Hematopoietic multipotent progenitor cell treated with erythropoietin and hydrocortisone succinate and interleukin-3 and kit ligand, for 6 days (in vitro differentiated cells): Measurements from ENCODE around the gene PBX1.
"Not testable (repeated sequence)": the region's sequence is repeated elsewhere in the genome, so short reads cannot be mapped to it uniquely, and the experiment has no call there.

Experiments
- DNase-seq: peaks from one replicate; pipeline ENCODE4 v3.0.0-alpha.2; 2015

PBX1 gene

DNA sequence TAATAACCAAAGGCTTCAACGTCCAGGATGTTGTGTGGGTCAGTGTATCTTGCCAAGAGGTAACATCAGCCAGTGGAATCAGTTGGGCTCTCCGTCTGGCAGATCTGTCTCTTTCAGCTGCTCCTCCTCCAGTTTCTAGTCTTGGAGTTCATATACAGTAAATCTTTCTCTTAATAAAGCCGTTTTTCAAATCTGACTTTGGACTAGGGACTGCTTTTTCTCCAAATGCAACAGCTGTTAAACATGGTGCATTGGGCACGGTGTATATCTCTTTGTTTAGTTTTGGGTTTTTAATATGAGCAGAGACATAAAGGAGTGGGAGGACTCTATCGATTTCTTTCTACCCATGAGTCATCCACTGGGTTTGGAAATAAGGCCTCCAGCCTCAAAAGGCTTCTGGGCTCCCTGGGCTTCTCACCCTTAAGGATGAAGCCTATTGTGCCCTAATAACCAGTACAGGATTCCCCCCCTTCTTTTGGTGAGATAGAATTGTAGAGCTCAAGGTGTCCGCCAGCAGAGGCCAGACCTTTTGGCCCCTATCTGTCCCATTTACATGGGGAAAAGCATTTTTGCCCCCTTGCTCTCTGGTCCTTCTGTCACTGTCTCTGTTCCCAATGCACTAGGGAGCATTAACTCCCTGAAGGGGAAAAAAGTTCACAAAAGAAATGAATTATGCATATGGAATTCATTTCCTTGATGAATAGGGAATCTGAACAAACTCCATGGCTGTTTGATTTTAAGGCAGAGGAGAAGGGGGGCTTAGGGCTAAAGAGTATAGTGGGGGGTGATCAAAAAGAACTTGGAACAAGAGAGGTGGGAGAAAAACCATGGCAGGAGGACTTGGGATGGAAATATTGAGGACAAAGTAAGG, 86.0 kb downstream of the PBX1 start:
- no peak for DNase-seq

DNA sequence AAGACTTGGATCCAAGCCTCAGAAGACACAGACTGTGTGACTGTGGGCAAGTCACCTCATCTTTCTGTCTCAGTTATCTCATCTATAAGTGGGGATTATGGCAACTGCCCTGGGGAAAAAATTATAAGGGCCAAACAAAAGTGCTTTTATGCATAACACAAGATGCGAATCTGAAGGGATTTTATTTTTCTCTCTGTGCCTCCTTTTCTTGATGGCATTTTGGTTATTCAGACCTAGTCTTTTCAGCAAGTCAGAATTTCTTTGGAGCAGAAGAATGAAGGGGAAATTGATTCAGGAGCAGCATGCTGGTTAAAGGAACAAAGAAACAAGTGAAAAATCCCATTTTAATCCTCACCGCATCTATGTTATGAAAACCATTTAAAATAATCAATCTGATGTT, 86.9 kb downstream of the PBX1 start:
- DNase-seq: no peak

DNA sequence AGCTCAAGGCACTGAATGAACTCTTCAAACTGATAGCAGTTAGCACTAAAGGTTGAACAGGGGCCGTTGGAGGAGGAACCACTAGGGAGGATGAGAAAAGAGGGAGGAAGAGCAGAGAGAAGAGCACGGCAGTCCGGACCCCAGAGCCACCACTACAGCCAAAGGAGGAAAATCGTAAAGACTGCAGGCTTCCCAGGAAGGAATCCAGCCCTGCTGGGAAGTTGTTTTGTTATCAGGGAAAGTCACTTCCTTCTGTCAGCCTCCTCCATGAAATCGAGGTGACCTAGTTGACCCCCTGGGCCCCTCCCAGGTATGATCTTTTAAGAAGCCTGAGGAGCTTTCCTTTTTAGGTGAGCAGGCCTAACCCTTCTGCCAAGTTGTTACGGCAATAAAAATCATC, 88.2 kb downstream of the PBX1 start:
- DNase-seq: no peak

DNA sequence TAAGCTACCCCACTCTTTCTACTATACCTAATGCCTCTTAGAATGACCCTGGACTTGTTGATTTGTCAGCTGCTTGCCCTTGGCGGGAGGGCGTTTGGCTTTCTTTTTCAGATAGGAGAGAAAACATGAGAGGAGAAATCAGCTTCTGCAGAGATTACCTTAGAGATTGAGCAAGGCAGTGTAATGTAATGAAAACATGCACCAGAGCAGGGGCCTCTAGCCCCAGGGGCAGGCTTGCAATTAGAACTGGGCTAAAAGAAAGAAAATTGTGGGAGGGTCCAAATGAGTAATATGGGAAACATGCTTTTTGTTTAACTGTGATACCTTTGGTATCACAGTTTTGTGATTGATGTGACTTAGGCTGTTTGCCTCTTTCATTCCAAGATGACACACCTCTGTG, 89.7 kb downstream of the PBX1 start:
- DNase-seq: no peak

DNA sequence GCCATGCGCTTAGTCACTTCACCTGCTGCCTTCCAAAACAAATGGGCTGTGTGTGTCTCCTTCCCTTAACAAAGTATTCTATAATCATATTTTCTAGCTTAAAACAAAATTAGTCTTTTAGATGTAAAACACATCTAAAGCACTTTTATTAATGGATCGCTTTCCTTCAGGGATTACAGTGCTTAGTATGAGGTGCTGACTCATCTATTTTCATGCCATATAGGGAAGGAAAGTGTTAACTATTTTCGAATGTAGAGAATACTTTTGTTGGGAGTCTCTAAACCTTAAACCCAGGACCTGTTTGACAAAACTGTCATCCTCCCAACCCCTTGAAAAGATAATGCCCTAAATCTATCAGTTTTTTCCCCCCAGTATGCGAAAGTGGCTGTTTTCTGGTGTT, 90.2 kb downstream of the PBX1 start:
- DNase-seq: no peak

DNA sequence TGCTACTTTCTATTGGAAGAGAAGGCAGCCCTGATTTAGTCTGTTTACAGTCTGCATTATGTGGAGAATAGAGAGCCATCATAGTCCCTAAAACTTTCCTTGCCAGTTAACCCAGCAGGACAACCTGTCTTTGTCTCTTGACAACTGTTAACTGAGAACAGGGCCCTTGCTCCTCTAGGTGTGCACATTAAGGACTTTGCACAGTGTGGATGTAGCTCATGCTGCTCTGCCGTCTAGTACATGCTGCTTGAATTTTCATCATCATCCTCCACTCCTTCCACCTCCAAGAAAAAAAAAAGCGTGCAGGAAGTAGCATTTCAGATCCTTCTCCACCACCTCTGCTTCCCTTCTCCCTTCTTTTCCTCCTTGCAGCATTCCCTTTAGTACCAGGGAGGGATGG, 91.5 kb downstream of the PBX1 start:
- no peak for DNase-seq

DNA sequence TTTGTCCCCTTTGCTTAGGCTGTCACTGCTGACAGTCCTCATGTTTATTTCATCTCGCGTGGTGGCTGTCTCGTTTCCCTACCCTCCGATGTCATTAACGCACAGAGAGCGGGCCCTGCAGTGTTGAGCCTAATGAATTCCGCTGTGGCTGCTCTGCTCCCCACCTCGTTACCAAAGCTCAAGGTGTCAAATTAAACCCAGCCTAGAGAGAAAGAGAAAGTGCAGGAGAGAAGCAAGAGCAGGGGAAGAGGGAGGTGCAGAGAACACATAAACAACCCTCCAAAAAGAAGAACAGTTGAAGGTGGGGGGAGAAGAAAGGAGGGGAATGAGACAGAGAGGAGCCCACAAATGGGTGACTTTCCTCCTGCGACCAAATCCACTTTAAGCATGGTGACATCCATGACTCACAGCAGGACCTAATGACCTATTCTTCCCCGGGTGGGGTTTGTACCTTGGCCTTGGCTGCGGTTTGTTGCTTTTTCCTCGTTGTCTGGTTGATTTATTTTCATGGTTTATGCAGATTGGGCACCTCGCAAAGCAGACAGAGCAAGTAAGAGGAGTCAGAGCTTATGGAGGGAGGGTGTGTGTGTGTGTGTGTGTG, 92.5 kb downstream of the PBX1 start:
- DNase-seq: peak; percentile 26

DNA sequence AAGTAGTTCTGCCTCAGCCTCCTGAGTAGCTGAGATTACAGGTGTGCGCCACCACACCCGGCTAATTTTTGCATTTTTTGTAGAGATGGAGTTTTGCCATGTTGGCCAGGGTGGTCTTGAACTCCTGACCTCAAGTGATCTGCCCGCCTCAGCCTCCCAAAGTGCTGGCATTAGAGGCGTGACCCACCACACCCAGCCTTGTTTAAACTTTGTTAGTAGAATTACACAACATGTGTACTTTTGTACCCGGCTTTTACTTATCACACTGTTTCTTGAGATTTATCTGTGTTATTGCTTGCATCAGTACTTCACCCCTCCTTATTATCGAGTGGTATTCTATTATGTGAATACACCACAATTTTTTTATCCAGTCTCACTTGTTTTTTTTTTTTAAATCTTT, 94.0 kb downstream of the PBX1 start:
- DNase-seq: not testable (repeated sequence)

DNA sequence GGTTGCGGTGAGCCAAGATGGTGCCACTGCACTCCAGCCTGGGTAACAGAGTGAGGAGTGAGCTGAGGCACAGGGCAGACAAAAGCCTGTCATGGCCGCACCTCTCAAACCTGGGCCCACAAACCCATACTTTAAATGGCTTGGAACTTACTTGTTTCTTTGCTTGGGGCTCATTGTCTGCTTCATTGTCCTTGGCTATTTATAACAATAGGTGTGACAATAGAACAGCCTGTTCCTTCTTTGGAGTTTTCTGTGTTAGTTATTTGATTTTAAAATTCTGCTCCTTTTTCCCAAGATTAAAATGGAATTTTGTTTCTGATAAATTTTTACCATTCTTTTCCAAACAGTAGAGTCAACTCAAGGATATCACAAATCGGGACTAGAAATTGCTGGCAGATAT, 94.7 kb downstream of the PBX1 start:
- no peak for DNase-seq

DNA sequence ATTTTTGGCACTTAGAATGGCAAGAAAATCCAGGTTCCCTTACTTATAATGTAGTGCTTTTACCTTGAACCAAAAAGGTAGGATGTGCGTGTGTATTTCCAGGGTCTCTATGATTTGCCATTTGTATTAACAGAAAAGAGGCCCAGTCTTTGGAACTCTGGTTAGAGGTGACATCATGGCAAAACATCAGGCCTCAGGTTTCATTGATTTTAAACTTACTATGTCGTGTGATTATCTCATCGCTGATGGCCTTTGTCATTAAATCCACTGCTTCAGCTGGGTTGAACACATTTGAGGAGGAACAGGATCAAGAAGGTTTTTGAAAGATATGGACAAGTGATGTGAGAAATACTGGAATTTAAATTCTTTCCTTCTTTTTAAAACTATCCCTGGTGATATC, 95.2 kb downstream of the PBX1 start:
- no peak for DNase-seq

DNA sequence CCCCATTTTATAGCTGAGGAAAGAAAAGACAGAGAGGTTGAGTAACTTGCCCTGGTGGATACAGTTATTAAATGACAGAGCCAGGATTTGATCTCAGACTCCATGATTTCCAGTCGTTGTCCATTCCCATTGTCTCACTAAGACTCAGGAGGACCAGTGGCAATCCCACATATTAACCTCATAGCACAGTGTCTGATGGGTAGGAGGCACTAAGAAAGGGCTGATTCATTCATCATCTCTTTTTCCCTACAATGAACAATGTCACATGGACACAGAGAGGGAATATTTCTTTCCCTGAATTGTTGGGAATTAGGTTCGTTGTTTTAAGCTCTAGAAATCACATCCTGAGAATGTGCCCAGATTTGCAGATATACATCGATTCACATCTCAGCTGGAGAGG, 99.9 kb downstream of the PBX1 start:
- no peak for DNase-seq

DNA sequence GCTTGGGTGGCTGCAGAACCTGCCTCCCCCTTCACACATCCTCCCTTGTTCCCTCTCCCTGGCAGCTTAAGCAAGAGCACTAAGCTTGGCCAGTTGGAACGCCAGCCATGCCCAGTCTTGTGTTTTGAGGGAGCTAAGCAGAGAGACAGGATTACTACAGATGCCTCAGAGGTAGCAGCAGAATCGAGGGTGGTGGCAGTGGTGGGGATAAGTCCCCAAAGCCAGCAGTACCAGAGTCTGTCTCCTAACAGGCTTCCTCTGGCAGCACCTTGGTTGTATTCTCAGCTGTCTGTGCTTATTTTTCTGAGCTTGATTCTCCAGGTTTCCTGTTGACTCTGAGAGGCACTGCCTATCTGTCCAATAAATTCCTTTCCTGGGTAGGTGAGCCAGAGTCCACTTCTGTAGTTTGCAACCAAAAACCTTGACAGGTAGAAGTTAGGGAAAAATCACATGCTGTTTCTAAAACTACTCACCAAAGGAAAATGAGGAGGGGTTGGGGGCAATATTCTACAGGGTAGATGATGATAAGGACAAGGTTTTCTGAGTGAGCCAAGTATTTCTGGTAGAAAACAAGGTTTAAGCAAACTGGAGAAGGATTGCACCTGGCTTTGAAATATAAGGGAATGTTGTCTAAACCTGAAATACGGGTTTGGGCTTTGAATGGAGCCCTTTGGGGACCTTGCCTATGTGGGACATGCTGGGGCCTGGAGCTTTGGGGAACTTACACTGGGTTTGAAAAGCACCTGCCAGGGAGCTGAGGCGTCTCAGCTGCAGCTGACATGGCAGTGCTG, 100.8 kb downstream of the PBX1 start:
- DNase-seq: no peak

DNA sequence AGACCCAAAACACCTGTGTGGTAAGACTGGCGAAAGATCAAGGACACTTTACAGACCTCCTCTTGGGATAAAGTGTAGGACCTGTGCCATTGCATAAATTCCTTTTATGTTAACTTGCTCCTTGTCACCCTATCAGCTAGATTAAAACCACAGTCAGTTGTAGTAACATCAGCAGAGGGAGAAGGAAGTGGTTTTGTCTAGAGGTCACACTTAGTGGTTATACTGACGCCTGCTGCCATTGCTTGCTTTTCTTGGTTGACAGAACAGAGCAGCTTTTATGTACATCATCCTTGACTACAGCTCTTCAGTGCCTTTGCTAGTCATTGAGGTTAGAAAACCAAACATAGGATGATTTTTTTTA, 101.4 kb downstream of the PBX1 start:
- peak; percentile 81 for DNase-seq

DNA sequence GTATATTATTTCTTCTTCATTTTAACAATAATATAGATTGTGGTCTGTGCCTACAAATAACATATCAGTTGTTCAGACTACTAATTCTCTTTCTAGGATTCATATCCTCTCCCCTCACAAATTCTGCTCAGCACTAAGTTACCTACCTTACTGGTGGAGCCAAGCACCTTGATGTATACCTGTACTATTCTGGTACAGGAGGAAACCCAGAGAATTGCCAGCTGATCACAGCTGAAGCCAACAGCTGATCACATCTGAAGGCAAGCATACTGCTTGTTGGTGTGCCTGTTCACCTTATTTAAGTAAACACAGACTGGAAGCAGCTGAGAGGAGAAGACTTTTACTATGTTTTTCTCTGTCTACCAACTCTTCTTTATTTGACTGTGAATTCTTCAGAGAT, 101.8 kb downstream of the PBX1 start:
- no peak for DNase-seq

DNA sequence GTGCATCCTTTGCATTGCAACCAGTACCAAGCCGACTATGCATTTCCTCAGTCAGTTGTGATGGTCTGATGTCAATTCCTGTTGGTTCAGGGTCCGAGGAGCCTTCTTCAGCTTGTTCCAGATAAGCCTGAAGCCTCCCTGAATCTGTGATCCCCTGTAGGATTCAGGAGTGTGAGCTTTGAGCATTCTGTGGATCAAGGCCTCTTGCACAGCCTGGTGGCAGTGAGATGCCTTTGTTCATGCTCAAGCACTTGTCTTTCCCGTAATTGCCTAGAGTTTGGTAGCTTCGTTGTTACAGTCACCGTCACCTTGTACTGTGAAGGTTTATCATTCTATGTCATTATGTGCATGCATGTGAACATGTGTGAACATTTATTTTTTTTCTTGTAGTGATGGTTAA, 103.5 kb downstream of the PBX1 start:
- no peak for DNase-seq

DNA sequence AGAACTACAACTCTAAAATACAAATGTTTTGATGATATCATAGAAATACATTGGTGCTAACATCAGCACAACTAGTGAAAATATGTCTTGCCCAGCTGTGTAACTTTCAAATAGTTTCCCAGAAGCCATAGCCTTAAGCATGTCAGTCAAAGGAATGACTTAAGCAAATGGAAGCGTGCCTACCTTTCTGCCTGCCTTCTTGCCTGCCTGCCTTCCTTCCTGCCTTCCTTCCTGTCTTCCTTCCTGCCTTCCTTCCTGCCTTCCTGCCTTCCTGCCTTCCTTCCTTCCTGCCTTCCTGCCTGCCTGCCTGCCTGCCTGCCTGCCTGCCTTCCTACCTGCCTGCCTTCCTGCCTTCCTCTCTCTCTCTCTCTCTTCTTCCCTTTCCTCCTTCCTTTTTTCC, 104.0 kb downstream of the PBX1 start:
- no peak for DNase-seq

DNA sequence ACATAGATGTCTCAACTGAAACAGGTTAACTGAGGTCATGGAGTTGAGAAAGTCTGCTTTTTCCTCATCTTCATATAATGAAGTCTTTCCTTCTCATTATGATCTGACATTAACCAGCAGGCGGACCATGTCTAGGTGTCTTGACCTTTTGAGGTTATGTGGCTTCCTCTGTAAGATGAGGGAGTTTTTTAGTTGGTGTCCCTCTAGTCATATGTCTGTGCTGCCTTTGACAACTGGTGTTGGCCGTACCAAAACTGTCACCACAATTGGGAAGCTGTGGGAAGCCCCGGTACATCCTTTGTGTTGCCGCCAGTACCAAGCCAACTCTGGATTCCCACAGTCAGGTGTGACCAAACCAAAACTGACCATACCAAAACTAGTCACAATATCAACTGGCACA, 105.1 kb downstream of the PBX1 start:
- no peak for DNase-seq

DNA sequence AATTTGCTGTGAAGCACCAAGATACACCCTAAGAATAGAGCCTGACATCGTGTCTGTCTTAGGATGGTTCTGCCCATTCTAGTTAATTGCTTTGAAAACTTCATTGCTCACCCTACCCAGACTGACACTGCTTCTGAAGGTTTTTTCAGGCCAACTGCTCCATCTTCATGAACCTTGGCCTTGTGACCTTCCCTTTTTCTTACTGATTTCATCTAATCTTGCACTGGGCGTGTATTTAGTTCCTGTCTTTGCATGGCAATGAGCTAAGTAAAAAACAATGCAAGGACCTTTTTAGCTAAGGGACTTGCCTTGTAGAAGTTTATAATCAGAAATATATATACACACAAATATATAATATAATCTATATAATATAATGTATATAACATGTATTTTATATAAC, 108.0 kb downstream of the PBX1 start:
- DNase-seq: peak; percentile 38

DNA sequence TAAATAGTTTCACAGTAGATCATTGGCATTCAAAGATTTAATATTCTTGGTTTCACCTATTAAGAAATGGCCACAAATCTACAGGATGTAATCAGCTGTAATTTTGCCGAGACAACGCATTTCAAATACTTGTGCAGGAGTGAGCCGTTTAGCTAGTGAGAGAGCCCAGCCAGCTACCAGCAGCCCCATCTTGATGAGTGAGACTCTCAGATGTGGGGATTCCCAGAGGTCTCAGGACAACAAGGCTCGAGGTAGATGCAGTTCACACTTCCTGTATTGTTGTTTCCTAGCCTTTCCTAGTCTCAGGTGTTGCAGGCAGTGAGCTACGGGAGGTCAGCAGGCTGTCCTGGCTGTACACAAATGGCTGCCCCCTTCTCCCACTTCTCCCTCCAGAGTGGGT, 108.6 kb downstream of the PBX1 start:
- no peak for DNase-seq

DNA sequence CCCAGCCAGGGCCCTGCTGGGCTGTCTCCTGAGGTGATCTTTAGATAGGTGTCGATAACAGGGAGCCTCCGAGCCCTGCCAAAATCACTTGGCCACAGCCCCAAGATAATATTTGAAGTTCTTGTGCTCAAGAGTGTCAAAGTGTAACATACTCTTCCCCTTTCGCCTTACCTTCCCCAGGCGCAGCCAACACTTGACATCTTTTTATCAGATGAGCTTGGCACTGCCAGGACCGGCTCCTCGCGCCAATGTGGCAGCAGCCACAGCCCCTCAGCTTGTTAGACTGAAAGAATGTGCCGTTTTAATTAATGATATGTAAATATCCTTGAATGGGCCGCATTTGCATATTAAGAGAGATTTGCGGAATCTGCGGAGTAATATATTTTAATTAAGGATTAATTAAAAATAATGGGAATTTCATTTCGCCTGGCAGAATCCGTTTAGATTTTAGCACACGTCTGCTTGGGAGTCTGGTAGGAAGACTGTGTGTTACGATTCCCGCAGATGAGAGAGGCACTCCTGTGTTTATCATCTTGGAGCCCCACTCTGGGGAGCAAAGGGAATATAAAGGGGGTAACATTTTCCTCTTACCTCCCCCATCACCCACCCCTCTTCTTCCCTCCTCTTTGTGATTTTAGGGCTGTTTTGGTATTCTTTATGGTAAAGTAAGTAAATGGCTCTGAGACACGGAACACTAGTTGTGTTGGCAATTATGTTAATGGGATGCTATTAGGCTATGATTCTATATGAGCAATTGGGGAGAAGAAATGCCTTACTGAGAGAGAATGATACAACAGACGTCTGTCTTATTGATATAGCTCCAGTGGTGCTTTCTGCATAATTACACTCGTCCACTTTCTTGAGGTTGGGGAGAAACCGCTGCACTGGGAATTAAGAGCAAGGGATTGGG, 109.8 kb downstream of the PBX1 start:
- no peak for DNase-seq

DNA sequence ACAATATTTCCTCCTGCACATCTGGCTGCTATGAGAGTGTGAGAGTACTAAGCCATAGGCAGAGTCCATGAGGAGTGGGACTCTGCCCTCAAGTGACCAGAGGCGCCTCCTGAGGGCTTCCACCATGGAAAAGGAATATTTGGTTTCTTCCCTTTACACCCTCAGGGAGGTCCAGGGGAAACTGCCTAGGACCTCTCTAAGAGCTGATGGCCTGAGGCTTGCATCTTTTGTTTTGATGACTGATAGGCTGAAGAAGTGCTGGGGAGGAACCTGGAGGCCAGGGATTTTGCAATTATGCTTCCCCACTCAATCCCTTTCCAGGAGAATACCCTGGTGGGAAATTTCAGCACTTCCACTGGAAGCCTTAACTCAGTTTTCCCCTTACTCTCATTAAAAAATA, 111.0 kb downstream of the PBX1 start:
- no peak for DNase-seq

DNA sequence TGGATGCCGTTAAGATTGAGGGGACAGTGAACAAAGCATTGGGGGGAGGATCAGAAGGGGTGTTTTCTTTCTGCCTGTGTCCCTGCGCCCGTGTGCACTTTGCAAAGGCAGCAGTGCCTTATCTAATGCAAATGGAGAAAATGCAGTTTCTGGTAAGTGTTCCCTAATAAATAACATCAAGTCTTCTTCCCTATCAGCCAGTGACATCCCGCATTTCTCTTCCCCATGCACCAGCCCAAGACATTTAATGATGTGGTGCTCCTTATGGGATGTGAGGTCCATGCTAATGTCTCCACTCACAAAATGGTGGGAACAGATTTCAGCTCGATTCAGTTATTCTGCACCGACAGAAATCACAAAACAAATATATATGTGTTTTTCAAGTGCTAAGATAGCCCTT, 111.8 kb downstream of the PBX1 start:
- no peak for DNase-seq
